Left forelimb (tissue), 1 donor: ENCODE measurements around the gene UPF2.

Experiments used
- DNase-seq: peaks from one replicate; pipeline ENCODE4 v3.0.0-alpha.2; 2018; ENCODE audit warnings: low spot score

Gene UPF2

DNA sequence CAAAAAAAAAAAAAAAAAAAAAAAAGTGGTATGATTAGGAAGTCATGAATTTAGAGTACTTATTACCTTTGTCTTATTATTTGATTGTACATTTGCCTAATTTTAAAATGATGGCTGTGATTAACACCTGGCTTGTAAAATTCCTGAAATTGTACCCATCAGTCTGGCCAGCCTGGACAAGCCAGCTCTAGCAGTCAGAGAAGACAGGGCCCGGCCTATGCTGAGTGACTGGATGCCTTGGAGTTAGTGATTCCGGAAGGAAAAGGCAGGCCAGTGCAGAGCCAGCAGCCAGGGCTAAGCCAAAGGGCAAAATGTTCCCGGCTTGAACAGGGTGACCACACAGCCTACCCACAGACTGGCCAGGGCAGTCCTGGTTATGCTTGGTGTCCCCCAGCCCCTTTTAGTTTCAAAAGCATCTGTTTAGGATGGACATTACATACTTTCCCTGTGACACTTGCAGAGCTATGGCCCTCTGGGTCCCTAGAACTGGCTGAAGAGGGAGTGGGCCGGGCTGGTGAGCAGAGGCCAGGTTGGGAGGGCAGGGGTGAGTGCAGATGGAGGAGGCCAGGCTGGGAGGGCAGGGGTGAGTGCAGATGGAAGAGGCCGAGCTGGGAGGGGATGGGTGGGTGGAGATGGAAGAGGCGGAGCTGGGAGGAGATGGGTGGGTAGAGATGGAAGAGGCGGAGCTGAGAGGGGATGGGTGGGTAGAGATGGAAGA is 157.7 kb downstream of the UPF2 start:
- no peak for DNase-seq

DNA sequence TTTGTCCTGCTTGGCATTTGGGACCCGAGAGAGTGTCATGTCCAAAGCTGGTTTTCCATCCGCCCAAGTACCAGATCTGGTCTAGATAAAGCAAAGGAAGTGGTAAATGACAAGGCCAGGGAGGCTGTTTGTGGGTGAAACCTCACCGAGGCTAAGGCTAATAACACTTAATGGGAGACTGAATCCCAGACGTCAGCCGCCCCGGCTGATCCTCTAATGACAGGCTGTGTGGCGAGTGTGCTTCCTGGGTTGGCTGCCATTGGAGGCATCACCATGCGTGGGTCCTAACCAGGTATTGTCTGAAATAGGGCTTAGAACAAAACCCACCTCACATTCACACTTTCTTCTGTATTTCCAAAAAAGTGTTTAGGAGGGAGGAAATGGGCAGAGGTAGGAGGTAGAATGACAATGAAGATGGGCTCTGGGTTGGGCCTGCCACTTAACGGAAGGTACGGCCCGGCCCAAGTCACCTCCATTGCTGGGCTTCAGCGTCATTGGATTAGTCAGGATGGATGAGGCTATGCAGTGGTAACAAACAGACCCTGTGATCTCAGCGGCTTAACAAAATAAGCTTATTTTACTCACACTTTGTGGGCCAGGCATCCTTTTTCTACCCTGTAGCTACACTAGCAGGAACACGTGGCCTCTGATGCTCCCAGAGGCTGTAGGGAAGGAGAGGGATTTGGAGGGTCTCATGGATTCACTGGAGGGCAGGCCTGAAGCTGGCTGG is 159.8 kb downstream of the UPF2 start:
- no peak for DNase-seq

DNA sequence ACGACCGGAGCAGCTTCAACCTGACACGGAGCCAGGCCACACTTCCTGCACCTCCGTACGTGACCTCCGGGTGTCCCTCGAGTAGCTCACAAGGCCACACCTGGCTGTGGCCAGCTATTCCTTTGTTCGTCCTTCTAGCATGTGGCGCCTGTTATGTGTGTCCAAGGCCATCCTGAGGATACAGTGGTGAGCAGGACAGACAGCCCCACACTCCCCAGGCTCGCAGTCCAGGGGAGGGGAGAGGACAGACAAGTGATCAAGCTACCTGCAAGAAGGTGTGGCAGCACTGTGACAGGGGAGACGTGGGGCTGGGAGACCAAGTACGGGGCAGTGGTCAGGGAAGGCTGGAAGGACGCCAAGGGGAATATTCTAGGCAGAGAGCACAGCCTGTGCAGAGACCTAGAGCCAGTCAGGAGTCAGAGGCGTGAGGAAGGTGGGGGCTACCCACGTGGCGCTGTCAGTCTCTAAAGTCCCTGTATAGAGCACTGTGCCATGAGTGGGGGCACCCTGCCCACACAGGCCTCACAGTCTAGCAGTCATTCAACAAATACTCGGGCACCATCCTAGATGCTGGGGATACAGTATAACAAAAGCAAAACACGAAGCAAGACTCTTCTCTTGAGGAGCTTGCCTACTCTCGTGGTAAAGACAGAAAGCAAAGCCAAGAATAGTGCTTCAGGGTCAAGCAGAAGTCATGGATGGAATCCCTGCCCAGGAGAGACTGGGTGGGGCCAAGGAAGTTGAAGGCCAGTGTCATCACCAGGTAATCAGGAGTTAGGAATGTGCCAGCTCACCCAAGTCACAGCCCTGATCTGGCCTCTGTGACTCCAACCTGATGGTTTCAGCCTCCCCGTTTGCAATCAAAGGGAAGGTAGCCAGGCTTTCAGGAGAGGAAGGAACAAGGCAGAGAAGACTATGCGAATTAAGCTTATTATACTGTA is 160.9 kb downstream of the UPF2 start:
- no peak for DNase-seq

DNA sequence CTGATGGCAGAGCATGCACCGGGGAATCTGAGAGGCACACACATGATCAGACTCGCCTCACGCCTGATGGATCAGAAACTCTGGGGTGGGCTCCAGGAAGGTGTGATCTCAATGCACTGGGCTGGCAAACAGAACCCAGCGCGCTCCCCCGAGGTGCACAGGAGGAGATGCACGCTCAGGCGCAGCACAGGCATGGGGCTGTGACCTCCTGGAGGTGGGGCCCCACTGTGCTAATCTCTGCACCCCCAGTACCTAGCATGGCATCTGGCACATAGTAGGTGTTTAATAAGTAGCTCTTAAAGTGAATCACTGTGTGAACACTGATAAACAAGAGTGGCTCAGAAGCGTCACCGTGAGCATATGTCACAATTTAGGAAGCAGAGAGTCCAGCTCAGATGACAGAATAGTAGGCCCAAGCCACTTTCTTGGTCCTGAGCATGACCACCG is 161.6 kb downstream of the UPF2 start:
- no peak for DNase-seq

DNA sequence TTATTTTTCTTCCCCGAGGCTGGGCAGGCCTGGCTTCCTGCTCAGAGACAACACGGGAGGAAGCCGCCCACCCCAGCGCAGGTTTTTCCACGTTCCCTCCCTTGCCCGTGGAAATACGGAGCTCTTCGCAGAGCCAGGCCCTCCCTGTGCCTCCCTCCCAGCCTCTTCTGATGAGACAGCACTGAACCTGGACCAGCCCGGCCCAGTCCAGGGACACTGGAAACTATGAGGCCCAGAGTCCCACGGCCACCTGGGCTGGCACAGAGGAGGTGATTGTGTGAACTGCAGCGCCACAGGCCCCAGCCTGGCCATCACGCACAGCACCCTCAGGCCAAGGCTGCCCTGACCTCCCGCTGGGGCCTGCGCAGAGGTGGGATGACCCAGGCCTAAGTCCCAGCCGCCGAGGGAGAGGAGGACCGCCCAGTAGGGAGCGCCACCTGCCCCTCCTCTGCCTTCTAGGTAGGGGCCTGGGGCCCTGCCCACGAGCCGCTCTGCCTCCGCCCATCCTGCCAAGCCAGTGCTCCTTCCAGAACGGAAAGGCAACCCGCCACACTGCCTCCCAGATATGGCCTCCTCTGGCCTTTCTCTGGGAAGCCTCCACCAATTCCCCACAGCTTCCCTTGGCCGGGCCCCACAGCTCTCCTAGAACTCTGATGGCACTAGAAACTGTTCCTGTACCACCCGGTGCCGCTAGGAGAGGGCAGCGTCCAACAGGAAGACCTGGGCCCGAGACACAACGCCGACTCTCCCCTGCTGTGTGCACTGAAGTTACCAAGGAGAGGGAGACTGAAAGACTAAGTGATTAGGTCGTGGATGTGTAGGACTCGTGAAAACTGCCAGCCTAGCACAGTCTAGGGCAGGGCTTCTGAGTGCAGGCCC is 162.2 kb downstream of the UPF2 start:
- no peak for DNase-seq

GRCh38 chr10:11879387-11880094 is 163.1 kb downstream of the UPF2 start:
- no peak for DNase-seq

GRCh38 chr10:11878776-11879175 is 163.8 kb downstream of the UPF2 start:
- DNase-seq, result no peak

GRCh38 chr10:11877591-11877905 is 165.1 kb downstream of the UPF2 start:
- no peak for DNase-seq

DNA sequence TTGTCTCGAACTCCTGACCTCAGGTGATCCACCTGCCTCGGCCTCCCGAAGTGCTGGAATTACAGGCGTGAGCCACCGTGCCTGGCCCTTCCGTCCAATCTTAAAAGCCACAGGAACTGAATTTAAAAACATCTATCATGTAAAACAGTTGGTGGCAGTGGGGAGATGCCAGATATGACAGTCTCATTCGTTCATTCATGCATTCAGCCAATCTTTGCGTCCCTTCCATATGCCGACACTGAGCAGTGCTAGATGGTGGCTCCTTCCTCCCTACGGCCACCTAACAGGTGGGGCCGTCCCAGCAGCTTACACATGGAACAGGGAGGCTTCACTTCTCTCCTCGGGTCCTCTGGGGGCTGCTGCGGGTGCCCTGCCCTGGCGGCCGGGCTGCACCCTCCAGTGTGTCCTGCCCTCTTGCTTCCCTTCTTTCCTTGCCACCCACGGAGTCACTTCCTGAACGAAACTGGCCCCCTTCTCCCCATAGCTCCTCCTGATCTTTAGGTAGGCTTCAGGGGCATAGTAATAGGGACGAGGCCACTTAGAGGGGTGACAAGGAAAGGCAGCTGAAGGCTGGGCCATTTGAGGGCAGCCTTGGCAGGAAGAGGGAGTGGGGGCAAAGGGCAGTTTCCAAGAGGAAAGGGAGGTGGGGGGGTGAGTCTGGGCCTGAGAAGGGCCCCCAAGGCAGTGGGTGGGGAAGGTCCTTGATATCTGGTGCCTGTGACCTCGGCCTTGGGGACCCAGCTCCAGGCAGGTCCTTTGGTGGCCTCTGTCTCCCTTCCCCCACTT is 165.6 kb downstream of the UPF2 start:
- no peak for DNase-seq

DNA sequence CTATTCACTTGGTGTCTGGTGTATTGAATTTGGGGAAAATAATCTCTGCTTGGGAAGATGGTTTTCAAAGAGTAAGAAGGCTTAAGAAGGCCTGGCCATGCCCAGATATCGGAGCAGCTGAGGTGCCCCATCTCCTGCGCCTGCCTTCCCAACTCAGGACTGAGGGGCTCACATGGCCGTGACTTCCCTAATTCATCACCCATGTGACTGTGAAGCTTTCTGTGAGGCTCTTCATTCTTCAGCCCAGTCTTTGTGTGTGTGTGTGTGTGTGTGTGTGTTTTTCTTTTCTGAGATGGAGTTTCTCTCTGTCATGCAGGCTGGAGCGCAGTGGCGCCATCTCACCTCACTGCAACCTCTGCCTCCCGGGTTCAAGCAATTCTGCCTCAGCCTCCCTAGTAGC is 166.3 kb downstream of the UPF2 start:
- no peak for DNase-seq

DNA sequence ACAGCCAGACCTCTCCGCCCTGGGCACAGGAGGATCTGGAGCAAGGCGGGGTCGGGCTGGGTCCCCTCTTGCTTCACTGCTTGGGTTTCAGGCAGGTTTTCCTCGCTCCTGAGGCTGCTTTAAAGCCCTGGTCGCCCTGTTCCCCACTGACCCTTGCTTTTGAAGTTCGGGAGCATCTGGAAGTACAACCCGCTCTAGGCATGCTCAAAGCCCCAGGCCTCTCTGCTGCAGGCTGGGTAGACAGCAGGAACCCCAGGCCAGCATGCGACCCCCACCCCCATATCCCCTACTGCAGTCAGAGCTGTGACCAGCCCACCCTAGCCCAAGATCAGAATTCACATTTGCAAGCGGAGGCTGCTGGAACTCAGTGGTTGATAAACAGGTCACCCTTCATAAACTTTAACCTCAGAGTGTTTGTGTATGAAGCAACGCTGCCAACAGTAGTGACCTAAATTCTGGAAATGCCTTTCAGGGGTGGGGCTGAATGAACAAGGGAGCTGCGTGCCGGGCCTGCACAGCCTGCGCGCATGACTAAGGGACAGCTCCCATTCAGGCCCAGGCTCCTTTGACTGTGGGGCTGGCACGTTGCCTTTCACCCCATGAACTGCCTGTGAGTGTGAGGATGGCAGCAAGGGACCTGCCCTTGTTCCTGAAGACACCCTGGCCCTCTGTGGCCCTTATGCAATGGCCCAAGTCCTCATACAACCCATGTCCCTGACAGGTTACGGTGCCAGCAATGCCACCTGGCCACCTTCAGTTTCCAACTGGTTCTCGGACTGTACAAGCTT is 166.9 kb downstream of the UPF2 start:
- no peak for DNase-seq

DNA sequence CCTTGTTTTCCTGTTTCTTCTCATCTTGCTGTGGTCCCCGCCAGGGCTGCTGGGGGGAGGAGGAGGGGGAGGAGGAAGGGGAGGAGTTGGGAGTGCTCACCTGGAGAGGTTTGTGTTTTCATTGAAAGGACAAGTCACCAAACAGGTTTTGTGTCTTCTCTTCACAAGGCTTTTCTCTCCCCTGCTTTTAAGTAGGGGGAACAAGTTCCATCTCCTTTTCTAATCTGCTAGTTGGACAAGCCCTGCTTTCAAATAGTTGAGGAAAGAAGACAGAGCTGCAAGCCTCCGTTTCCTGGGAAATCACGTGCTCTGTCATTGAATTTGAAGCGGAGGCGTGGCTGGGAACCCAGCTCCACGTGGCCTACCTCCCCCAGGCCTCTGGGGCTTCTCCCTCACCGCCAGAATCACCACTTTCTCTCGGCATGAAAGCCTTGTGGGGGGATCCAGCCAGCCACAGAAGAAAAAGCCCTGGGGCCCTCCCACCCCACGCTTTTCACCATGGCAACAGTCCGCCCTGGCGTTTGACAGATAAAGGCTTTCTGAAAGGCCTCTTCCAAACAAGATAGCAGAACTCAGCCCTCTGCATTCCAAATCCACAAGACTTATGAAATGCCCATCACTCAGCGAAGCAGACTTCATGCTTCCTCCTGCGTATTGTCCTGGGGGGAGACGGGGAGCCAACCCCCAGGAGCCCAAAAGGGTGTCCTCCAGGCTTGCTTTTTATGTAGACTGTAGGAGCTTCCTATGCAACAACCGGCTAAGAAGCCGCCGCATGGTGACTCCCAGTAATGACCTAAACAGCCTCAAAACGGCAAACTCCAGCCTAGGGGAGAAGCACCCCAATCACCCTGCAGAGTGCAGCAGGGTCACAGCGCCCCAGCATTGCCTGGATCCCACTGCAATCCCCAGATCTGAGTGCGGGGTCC is 167.8 kb downstream of the UPF2 start:
- no peak for DNase-seq

GRCh38 chr10:11871466-11871865 is 171.1 kb downstream of the UPF2 start:
- DNase-seq, result no peak

- DNase-seq, result no peak
Measured at GRCh38 chr10:11870900-11871400, 171.7 kb downstream of the UPF2 start.

GRCh38 chr10:11870461-11870780 is 172.2 kb downstream of the UPF2 start:
- DNase-seq, result no peak
